HG03565 (cell line): Measurements from ENCODE around the gene THBS1.

Experiments used
- ATAC-seq: cut with Tn5 transposase; IDR thresholded peaks from one replicate; pipeline ENCODE4 v1.9.1; 2021; ENCODE audit warnings: mild to moderate bottlenecking, moderate library complexity; ENCODE audit not compliant: unreplicated experiment

THBS1 gene

DNA sequence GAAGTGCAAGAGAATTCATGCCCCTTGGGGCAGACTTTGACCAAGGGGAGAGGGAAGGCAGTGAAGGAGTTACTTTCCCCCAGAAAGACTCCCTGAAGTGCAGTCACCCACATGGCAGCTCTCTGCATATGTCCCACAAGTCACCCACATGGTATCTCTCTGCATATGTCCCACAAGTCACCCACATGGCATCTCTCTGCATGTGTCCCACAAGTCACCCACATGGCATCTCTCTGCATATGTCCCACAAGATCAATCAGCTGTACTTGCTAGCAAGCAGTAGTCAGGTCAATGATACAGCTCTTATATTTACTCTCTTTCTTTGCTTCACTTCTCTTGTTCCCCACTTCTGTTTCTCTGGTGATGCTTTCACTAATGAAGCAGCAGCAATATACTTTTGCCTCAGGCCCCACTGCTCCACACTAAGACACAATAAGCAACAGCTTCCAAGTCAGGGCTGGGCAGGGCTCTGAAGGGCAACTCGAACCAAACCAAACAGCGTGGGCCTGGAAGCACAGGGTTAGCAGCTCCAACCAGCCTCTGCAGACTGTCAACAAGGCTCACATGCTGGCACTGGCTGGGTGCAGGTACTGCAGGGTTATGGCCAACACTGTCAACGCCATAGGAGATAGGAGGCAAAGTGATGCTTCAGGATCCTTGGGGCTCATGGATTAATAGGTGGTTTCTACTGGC, 46.7 kb downstream of the THBS1 start:
- no peak for ATAC-seq

DNA sequence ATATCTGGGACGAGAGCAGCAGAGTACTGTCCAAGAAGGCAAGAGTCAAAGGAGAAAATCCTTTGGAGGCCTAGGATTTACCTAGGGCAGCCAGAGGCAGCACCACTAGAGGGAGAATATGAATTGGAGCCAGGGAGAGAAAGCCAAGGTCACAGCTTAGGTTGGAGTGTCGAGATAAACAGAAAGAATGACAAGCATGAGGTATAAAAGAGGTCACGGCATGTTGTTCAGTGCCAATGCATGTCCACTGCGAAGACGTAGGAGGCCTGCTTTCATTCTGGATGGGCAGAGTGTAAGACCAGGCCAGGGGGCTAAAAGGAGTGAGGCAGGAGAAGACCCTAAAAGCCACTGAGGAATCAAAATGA, 47.2 kb downstream of the THBS1 start:
- ATAC-seq = no peak

- ATAC-seq = no peak
Observed at GRCh38 chr15:39628546-39629257, 47.8 kb downstream of the THBS1 start.

GRCh38 chr15:39629371-39629770, 48.5 kb downstream of the THBS1 start:
- ATAC-seq = no peak

GRCh38 chr15:39629906-39630305, 49.0 kb downstream of the THBS1 start:
- no peak for ATAC-seq

DNA sequence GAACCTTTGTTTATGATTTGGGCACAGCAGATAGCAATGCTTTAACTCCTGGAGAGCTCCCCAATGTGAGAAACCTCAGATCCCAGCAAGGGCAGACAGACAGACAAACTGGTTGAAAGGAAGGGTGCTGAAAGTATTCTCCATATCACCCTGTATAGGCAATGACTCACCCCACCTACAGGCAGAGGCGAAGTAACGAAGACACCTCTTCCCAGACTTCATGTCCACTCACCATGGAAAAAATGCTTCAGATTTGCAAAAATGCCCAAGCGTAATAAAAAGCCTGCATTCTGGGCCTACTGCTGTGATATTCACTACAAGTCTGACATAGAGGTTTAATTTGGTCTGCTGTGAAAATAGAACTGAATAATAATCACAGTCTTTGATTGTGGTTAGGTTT, 50.5 kb downstream of the THBS1 start:
- ATAC-seq = no peak

DNA sequence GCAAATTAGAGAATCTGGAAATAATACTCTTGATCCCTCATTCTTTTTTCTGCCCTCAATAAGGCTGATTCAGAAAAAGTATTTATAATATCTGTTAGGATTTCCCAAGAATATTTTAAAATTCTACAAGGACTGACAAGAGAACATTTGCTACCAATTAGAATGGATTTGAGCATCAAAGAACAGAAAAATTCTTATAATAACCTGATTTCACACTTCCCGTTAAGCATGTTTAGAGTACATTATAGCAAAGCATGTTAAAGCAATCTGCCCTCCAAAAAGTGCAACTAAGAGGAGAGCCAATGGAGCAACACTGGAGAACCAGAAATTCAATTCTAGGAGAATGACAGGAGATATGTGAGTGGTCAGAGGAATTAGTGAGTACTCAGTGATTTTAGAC, 57.2 kb downstream of the THBS1 start:
- ATAC-seq = no peak

GRCh38 chr15:39639037-39639436, 58.2 kb downstream of the THBS1 start:
- no peak for ATAC-seq

GRCh38 chr15:39640665-39641064, 59.8 kb downstream of the THBS1 start:
- no peak for ATAC-seq

GRCh38 chr15:39641191-39641889, 60.5 kb downstream of the THBS1 start:
- no peak for ATAC-seq

GRCh38 chr15:39642011-39642640, 61.2 kb downstream of the THBS1 start:
- no peak for ATAC-seq

GRCh38 chr15:39643727-39644126, 62.8 kb downstream of the THBS1 start:
- no peak for ATAC-seq

DNA sequence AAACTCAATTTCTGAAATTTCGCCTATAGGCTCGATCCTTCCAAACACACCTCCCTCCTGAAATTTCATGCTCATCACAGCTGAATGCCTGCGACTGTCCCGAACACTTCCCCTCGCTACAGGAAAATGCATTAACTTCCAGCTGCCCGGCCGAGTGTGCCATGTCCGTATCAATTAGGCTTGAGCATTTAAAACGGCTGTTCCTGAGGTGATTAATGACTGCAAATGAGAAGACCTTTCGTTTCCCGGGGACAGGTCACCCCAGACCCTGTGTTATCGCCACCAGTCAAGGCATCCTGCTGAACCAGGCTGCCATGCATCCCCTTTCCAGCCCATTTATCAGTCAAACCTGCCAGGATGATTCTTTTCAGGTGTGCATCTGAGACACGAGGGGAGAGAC, 63.3 kb downstream of the THBS1 start:
- ATAC-seq = no peak

GRCh38 chr15:39645138-39645975, 64.5 kb downstream of the THBS1 start:
- ATAC-seq = no peak

- ATAC-seq = no peak
Observed at GRCh38 chr15:39645976-39646257, 65.0 kb downstream of the THBS1 start.

GRCh38 chr15:39646425-39646824, 65.5 kb downstream of the THBS1 start:
- ATAC-seq = no peak
